Sciatic nerve (tissue), 1 donor: ENCODE measurements around the gene CGGBP1. TPM values are rescaled to one million over a fixed set of nuclear protein-coding genes. Genes with fewer than 3 reads are reported as not detected.

Experiments used
- total RNA-seq: library from RNA; stranded (reverse); fragmentation: NEBNext Ultra II Directional; extraction: Animal tissue kit (Norgen Biotek cat#: 25700); gene quantifications from one replicate; pipeline ENCODE4 v1.2.1, GENCODE V29; 2021
- donor health status: DM: no; HTN: no; CAD: no.

Gene CGGBP1
- total RNA-seq, 1 donor from 2014 or later = 69.2 TPM

Other genes with a start within 250 kb of the CGGBP1 start
- gene ZNF654, start 250 bp upstream of the CGGBP1 start, total RNA-seq = 24.3 TPM
- gene C3orf38, start 91.0 kb upstream of the CGGBP1 start, total RNA-seq = 29.1 TPM